Tongue (tissue), 2 donors: ENCODE measurements around the gene ZNF143. TPM values are rescaled to one million over a fixed set of nuclear protein-coding genes. Genes with fewer than 3 reads are reported as not detected.
"Not testable (repeated sequence)": the region's sequence is repeated elsewhere in the genome, so short reads cannot be mapped to it uniquely, and the experiment has no call there.

Experiments used
- DNase-seq: peaks from one replicate; pipeline ENCODE4 v3.0.0-alpha.2; 2015
- total RNA-seq: library from RNA; depleted of rRNA; stranded (reverse); fragments of >200 nt; gene quantifications from one replicate; pipeline ENCODE4 v1.2.3, GENCODE V29; 2014

ZNF143 gene
- total RNA-seq: 29.3 TPM

GRCh38 chr11:9460322-9461062 lies at the start of gene ZNF143:
Gene ZNF143, plus strand, starts transcription at chr11:9461012. Its CDS starts 10,297 bp downstream, at chr11:9471309.
- DNase-seq: peak; percentile 100

GRCh38 chr11:9428706-9429105 lies 32.1 kb upstream of the ZNF143 start:
- no peak for DNase-seq

- DNase-seq: no peak
Observed at GRCh38 chr11:9438611-9439010, 22.2 kb upstream of the ZNF143 start.

- DNase-seq: no peak
Observed at GRCh38 chr11:9446230-9446629, 14.6 kb upstream of the ZNF143 start.

- DNase-seq: no peak
Observed at GRCh38 chr11:9448576-9449352, 12.0 kb upstream of the ZNF143 start.

GRCh38 chr11:9452023-9452422 lies 8.8 kb upstream of the ZNF143 start:
- not testable (repeated sequence) for DNase-seq

- DNase-seq: no peak
Observed at GRCh38 chr11:9455722-9456121, 5.1 kb upstream of the ZNF143 start.

- DNase-seq: peak; percentile 72
Observed at GRCh38 chr11:9459667-9460321, 1.0 kb upstream of the ZNF143 start.

- peak; percentile 95 for DNase-seq
Observed at GRCh38 chr11:9461063-9461759, 399 bp downstream of the ZNF143 start.

GRCh38 chr11:9461760-9462134 lies 935 bp downstream of the ZNF143 start:
- peak; percentile 59 for DNase-seq

GRCh38 chr11:9462172-9462799 lies 1.5 kb downstream of the ZNF143 start:
- DNase-seq: no peak

GRCh38 chr11:9462806-9463537 lies 2.2 kb downstream of the ZNF143 start:
- no peak for DNase-seq

- DNase-seq: no peak
Observed at GRCh38 chr11:9470765-9471164, 10.0 kb downstream of the ZNF143 start.

- peak; percentile 14 for DNase-seq
Observed at GRCh38 chr11:9473408-9473807, 12.6 kb downstream of the ZNF143 start.

- DNase-seq: no peak
Observed at GRCh38 chr11:9479899-9480298, 19.1 kb downstream of the ZNF143 start.

- peak; percentile 40 for DNase-seq
Observed at GRCh38 chr11:9489080-9489765, 28.4 kb downstream of the ZNF143 start.

GRCh38 chr11:9490376-9490775 lies 29.6 kb downstream of the ZNF143 start:
- DNase-seq: peak; percentile 48

GRCh38 chr11:9493492-9493891 lies 32.7 kb downstream of the ZNF143 start:
- no peak for DNase-seq

- no peak for DNase-seq
Observed at GRCh38 chr11:9494316-9494715, 33.5 kb downstream of the ZNF143 start.

- no peak for DNase-seq
Observed at GRCh38 chr11:9495803-9496514, 35.1 kb downstream of the ZNF143 start.
